CD8-positive, alpha-beta memory T cell (primary cell): ENCODE measurements around the gene CHMP5. TPM values are rescaled to one million over a fixed set of nuclear protein-coding genes. Genes with fewer than 3 reads are reported as not detected.

Experiments
- CTCF ChIA-PET: fragments of 350-600 bp; sonication (Branson Sonifier 250); formaldehyde crosslinking; loops from one replicate; lab custom pipeline; 2021; ENCODE audit warnings: antibody characterized with exemption; lab: Charles Lee
- POLR2A ChIA-PET: fragments of 350-600 bp; sonication (Branson Sonifier 250); formaldehyde crosslinking; loops from one replicate; lab custom pipeline; 2021; ENCODE audit warnings: antibody characterized with exemption; lab: Charles Lee
- DNase-seq, 5 donors: peaks; one replicate each; pipeline versions ENCODE4 v3.0.0 to v3.0.0-alpha.2; 2020 to 2022; ENCODE audit warnings: mixed read lengths in 1 of 5
- H3K27ac ChIP-seq: one replicate; pipeline ENCODE4 v1.7.0; 2013; ENCODE audit warnings: low read depth, mild to moderate bottlenecking, low read length, moderate library complexity
- H3K27me3 ChIP-seq: 2 replicates; pipeline ENCODE4 v1.7.0; 2013; ENCODE audit warnings: low read length, mild to moderate bottlenecking; ENCODE audit not compliant: insufficient read depth, poor library complexity, severe bottlenecking
- H3K36me3 ChIP-seq: 2 replicates; pipeline ENCODE4 v1.7.0; 2013; ENCODE audit warnings: mild to moderate bottlenecking, low read length, moderate library complexity; ENCODE audit not compliant: insufficient read depth
- H3K4me1 ChIP-seq: 2 replicates; pipeline ENCODE4 v1.7.0; 2013; ENCODE audit warnings: mild to moderate bottlenecking, low read length, moderate library complexity; ENCODE audit not compliant: insufficient read depth
- H3K4me3 ChIP-seq: 2 replicates; pipeline ENCODE4 v1.7.0; 2013; ENCODE audit warnings: mild to moderate bottlenecking, low read length
- H3K9me3 ChIP-seq: 2 replicates; pipeline ENCODE4 v1.7.0; 2013; ENCODE audit warnings: mild to moderate bottlenecking, low read length
- H3K27ac Mint-ChIP-seq, 8 donors: one replicate each; pipeline ENCODE4 v1.8.0; 2020 to 2021; ENCODE audit warnings: mixed read lengths in 8 of 8, mild to moderate bottlenecking in 6 of 8, inconsistent platforms in 3 of 8, moderate library complexity in 3 of 8
- H3K27me3 Mint-ChIP-seq, 2 donors: one replicate each; pipeline ENCODE4 v1.8.0; 2020 to 2021; ENCODE audit warnings: mixed read lengths in 2 of 2, mild to moderate bottlenecking in 1 of 2, moderate library complexity in 1 of 2
- H3K36me3 Mint-ChIP-seq, 3 donors: one replicate each; pipeline ENCODE4 v1.8.0; 2020 to 2021; ENCODE audit warnings: mixed read lengths in 3 of 3, inconsistent platforms in 1 of 3, mild to moderate bottlenecking in 1 of 3
- H3K4me1 Mint-ChIP-seq, 3 donors: one replicate each; pipeline ENCODE4 v1.8.0; 2020 to 2021; ENCODE audit warnings: mixed read lengths in 3 of 3, inconsistent platforms in 1 of 3, mild to moderate bottlenecking in 1 of 3
- H3K4me3 Mint-ChIP-seq, 7 donors: one replicate each; pipeline ENCODE4 v1.8.0; 2020 to 2021; ENCODE audit warnings: mixed read lengths in 7 of 7, mild to moderate bottlenecking in 6 of 7, moderate library complexity in 4 of 7, inconsistent platforms in 2 of 7
- H3K9me3 Mint-ChIP-seq, 5 donors: one replicate each; pipeline ENCODE4 v1.8.0; 2020 to 2022; ENCODE audit warnings: mixed read lengths in 5 of 5, mild to moderate bottlenecking in 3 of 5, moderate library complexity in 2 of 5, inconsistent platforms in 1 of 5
- polyA plus RNA-seq: library from polyadenylated mRNA; unstranded; fragments of 300-500 nt; fragmentation: Illumina TruSeq; gene quantifications from one replicate; pipeline ENCODE4 v1.2.3, GENCODE V29; 2021
- total RNA-seq, 2 experiments: library from RNA; stranded (reverse); gene quantifications; one replicate each; pipeline ENCODE4 v1.2.3, GENCODE V29; 2021

CHMP5 gene
- total and polyA plus RNA-seq, 3 experiments from 2014 or later: 42.6 to 55.0 (median 54.3) TPM

GRCh38 chr9:33294670-33295432, 30.0 kb downstream of the CHMP5 start:
- Histone ChIP-seq H3K27ac (no peak overlapping the region), H3K9me3 (no peaks in the 10 kb centered on the region), H3K27me3 (no peaks in the 10 kb centered on the region), H3K36me3 (peaks cover 28% of the 10 kb centered on the region), H3K4me3 (no peak overlapping the region), H3K4me1 (peaks cover 79% of the 10 kb centered on the region)
- Mint-ChIP-seq H3K4me1 (peaks cover 82 to 96% (median 95%) of the 10 kb centered on the region in 3 donors), H3K36me3 (peaks cover 11 to 87% (median 24%) of the 10 kb centered on the region in 3 donors), H3K27me3 (peaks cover 0 to 4% of the 10 kb centered on the region in 2 donors), H3K4me3 (peak overlapping the region in 3 of 7 donors; percentile 4 to 53 (median 36)), H3K27ac (peak overlapping the region in 7 of 8 donors; percentile 0 to 66 (median 44)), H3K9me3 (no peaks in the 10 kb centered on the region)
- CTCF ChIA-PET: no interaction called here
- POLR2A ChIA-PET: no interaction called here
- DNase-seq: no peak

- peak overlapping the region in 2 of 7 donors; percentile 23 to 36 for H3K4me3 Mint-ChIP-seq
- CTCF ChIA-PET: no interaction called here
- H3K27ac Mint-ChIP-seq: peak overlapping the region in 5 of 8 donors; percentile 7 to 58 (median 52)
- no peak for DNase-seq
- H3K9me3 Mint-ChIP-seq: no peaks in the 10 kb centered on the region
- H3K4me1 Mint-ChIP-seq: peaks cover 81 to 99% (median 98%) of the 10 kb centered on the region in 3 donors
- Histone ChIP-seq H3K27ac (no peak overlapping the region), H3K36me3 (peaks cover 30% of the 10 kb centered on the region), H3K4me3 (no peak overlapping the region), H3K27me3 (no peaks in the 10 kb centered on the region), H3K4me1 (peaks cover 79% of the 10 kb centered on the region), H3K9me3 (no peaks in the 10 kb centered on the region)
- peaks cover 14 to 88% (median 24%) of the 10 kb centered on the region in 3 donors for H3K36me3 Mint-ChIP-seq
- POLR2A ChIA-PET: no interaction called here
- H3K27me3 Mint-ChIP-seq: peaks cover 0 to under 1% of the 10 kb centered on the region in 2 donors
These were observed 30.7 kb downstream of the CHMP5 start for GRCh38 chr9:33295571-33295970.

- H3K4me1 Mint-ChIP-seq: peaks cover 71 to 88% (median 81%) of the 10 kb centered on the region in 3 donors
- Histone ChIP-seq H3K9me3 (no peaks in the 10 kb centered on the region), H3K4me1 (peaks cover 62% of the 10 kb centered on the region), H3K27me3 (no peaks in the 10 kb centered on the region), H3K27ac (no peak overlapping the region), H3K36me3 (peaks cover 30% of the 10 kb centered on the region), H3K4me3 (peak overlapping the region; percentile 32)
- peak overlapping the region in 5 of 7 donors; percentile 7 to 64 (median 28) for H3K4me3 Mint-ChIP-seq
- DNase-seq: no peak
- no peaks in the 10 kb centered on the region for H3K27me3 Mint-ChIP-seq
- peaks cover 15 to 90% (median 24%) of the 10 kb centered on the region in 3 donors for H3K36me3 Mint-ChIP-seq
- H3K27ac Mint-ChIP-seq: peak overlapping the region; percentile 6 to 83 (median 76)
- ChIA-PET POLR2A (no interaction called here), CTCF (interaction anchor here (1.2 kb wide), 2 partner anchors 11 to 169 kb away, joined by 3 to 5 read pairs; no protein-coding TSS in a partner anchor)
- no peaks in the 10 kb centered on the region for H3K9me3 Mint-ChIP-seq
These were observed 32.6 kb downstream of the CHMP5 start for GRCh38 chr9:33297432-33297831.

- peak overlapping the region in 4 of 8 donors; percentile 4 to 69 (median 46) for H3K27ac Mint-ChIP-seq
- peaks cover 12 to 74% (median 22%) of the 10 kb centered on the region in 3 donors for H3K36me3 Mint-ChIP-seq
- peaks cover 48 to 60% (median 50%) of the 10 kb centered on the region in 3 donors for H3K4me1 Mint-ChIP-seq
- H3K27me3 Mint-ChIP-seq: no peaks in the 10 kb centered on the region
- peaks cover 42% of the 10 kb centered on the region for H3K4me1 ChIP-seq
- no peak overlapping the region for H3K27ac ChIP-seq
- H3K27me3 ChIP-seq: no peaks in the 10 kb centered on the region
- H3K9me3 ChIP-seq: no peaks in the 10 kb centered on the region
- H3K4me3 Mint-ChIP-seq: no peak overlapping the region
- ChIA-PET CTCF (interaction anchor here (1.9 kb wide), 1 partner anchor 13 kb away, joined by 6 read pairs; no protein-coding TSS in a partner anchor), POLR2A (no interaction called here)
- no peak overlapping the region for H3K4me3 ChIP-seq
- H3K36me3 ChIP-seq: peaks cover 41% of the 10 kb centered on the region
- no peak for DNase-seq
- no peaks in the 10 kb centered on the region for H3K9me3 Mint-ChIP-seq
These were observed 35.7 kb downstream of the CHMP5 start for GRCh38 chr9:33300546-33300945.

- H3K36me3 Mint-ChIP-seq: peaks cover 11 to 61% (median 19%) of the 10 kb centered on the region in 3 donors
- CTCF ChIA-PET: interaction anchor here (1.5 to 1.8 kb wide), 2 partner anchors 17 to 46 kb away, joined by 3 to 5 read pairs; no protein-coding TSS in a partner anchor
- Histone ChIP-seq H3K4me3 (no peak overlapping the region), H3K27ac (no peak overlapping the region), H3K4me1 (peaks cover 4% of the 10 kb centered on the region), H3K36me3 (peaks cover 57% of the 10 kb centered on the region), H3K27me3 (no peaks in the 10 kb centered on the region), H3K9me3 (no peaks in the 10 kb centered on the region)
- no peak overlapping the region for H3K4me3 Mint-ChIP-seq
- POLR2A ChIA-PET: interaction anchor here (1.5 kb wide), 1 partner anchor 14 kb away, joined by 3 read pairs; the partner anchor contains the start of gene NFX1
- H3K9me3 Mint-ChIP-seq: no peaks in the 10 kb centered on the region
- peaks cover 14 to 25% (median 15%) of the 10 kb centered on the region in 3 donors for H3K4me1 Mint-ChIP-seq
- H3K27ac Mint-ChIP-seq: no peak overlapping the region
- no peak for DNase-seq
- H3K27me3 Mint-ChIP-seq: no peaks in the 10 kb centered on the region
These were observed 39.5 kb downstream of the CHMP5 start for GRCh38 chr9:33304362-33304761.

- no peak overlapping the region for H3K4me3 Mint-ChIP-seq
- H3K36me3 ChIP-seq: peaks cover 62% of the 10 kb centered on the region
- no peak overlapping the region for H3K27ac ChIP-seq
- no peaks in the 10 kb centered on the region for H3K9me3 Mint-ChIP-seq
- H3K9me3 ChIP-seq: no peaks in the 10 kb centered on the region
- no peak overlapping the region for H3K27ac Mint-ChIP-seq
- H3K36me3 Mint-ChIP-seq: peaks cover 10 to 64% (median 19%) of the 10 kb centered on the region in 3 donors
- H3K27me3 ChIP-seq: no peaks in the 10 kb centered on the region
- CTCF ChIA-PET: no interaction called here
- POLR2A ChIA-PET: no interaction called here
- DNase-seq: no peak
- no peak overlapping the region for H3K4me3 ChIP-seq
- H3K27me3 Mint-ChIP-seq: no peaks in the 10 kb centered on the region
- H3K4me1 ChIP-seq: no peaks in the 10 kb centered on the region
- peaks cover 4 to 9% (median 4%) of the 10 kb centered on the region in 3 donors for H3K4me1 Mint-ChIP-seq
These were observed 41.2 kb downstream of the CHMP5 start for GRCh38 chr9:33306037-33306436.

- no peaks in the 10 kb centered on the region for H3K4me1 ChIP-seq
- DNase-seq: no peak
- ChIA-PET CTCF (no interaction called here), POLR2A (no interaction called here)
- H3K27ac Mint-ChIP-seq: peak overlapping the region in 2 of 8 donors; percentile 23 to 58
- no peak overlapping the region for H3K4me3 Mint-ChIP-seq
- peaks cover 12 to 65% (median 16%) of the 10 kb centered on the region in 3 donors for H3K36me3 Mint-ChIP-seq
- no peaks in the 10 kb centered on the region for H3K9me3 Mint-ChIP-seq
- peaks cover 2 to 7% (median 4%) of the 10 kb centered on the region in 3 donors for H3K4me1 Mint-ChIP-seq
- H3K36me3 ChIP-seq: peaks cover 70% of the 10 kb centered on the region
- no peaks in the 10 kb centered on the region for H3K27me3 Mint-ChIP-seq
- H3K27ac ChIP-seq: no peak overlapping the region
- H3K9me3 ChIP-seq: no peaks in the 10 kb centered on the region
- no peak overlapping the region for H3K4me3 ChIP-seq
- H3K27me3 ChIP-seq: no peaks in the 10 kb centered on the region
These were observed 42.2 kb downstream of the CHMP5 start for GRCh38 chr9:33307067-33307466.

- Mint-ChIP-seq H3K27ac (no peak overlapping the region), H3K4me3 (no peak overlapping the region), H3K4me1 (peaks cover 2 to 4% (median 3%) of the 10 kb centered on the region in 3 donors), H3K27me3 (no peaks in the 10 kb centered on the region), H3K9me3 (no peaks in the 10 kb centered on the region), H3K36me3 (peaks cover 14 to 73% (median 18%) of the 10 kb centered on the region in 3 donors)
- Histone ChIP-seq H3K27me3 (no peaks in the 10 kb centered on the region), H3K4me1 (no peaks in the 10 kb centered on the region), H3K9me3 (no peaks in the 10 kb centered on the region), H3K36me3 (peaks cover 65% of the 10 kb centered on the region), H3K27ac (no peak overlapping the region), H3K4me3 (no peak overlapping the region)
- ChIA-PET POLR2A (no interaction called here), CTCF (interaction anchor here (1.0 kb wide), 1 partner anchor 11 kb away, joined by 3 read pairs; no protein-coding TSS in a partner anchor)
- DNase-seq: no peak
These were observed 45.1 kb downstream of the CHMP5 start for GRCh38 chr9:33309903-33310302.
